Dermis microvascular lymphatic vessel endothelial cell (primary cell): Measurements from ENCODE around the gene TSPAN15. TPM values are rescaled to one million over a fixed set of nuclear protein-coding genes. Genes with fewer than 3 reads are reported as not detected.
"Not testable (repeated sequence)": the region's sequence is repeated elsewhere in the genome, so short reads cannot be mapped to it uniquely, and the experiment has no call there.

ENCODE experiments used
- DNase-seq, 2 donors: peaks; one replicate each; pipeline versions ENCODE4 v3.0.0 to v3.0.0-alpha.2; 2010; ENCODE audit warnings: low read depth in 2 of 2
- total RNA-seq: library from RNA; depleted of rRNA; stranded (reverse); fragments of >200 nt; gene quantifications from 2 replicates; pipeline ENCODE4 v1.2.1, GENCODE V29; 2014

Gene TSPAN15
- total RNA-seq, 1 donor from 2014 or later: 150 TPM

DNA sequence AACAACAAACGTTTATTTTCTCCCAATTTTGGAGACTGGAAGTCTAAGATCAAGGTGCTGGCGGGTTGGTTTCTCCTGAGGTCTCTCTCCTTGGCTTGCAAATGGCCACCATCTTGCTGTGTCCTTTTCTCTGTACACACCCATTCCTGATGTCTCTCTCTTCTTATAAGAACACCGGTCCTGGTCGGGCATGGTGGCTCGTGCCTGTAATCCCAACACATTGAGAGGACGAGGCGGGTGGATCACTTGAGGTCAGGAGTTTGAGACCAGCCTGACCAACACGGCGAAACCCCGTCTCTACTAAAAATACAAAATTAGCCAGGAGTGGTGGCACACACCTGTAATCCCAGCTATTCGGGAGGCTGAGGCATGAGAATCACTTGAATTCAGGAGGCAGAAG, 85.3 kb downstream of the TSPAN15 start:
- DNase-seq: not testable (repeated sequence)

DNA sequence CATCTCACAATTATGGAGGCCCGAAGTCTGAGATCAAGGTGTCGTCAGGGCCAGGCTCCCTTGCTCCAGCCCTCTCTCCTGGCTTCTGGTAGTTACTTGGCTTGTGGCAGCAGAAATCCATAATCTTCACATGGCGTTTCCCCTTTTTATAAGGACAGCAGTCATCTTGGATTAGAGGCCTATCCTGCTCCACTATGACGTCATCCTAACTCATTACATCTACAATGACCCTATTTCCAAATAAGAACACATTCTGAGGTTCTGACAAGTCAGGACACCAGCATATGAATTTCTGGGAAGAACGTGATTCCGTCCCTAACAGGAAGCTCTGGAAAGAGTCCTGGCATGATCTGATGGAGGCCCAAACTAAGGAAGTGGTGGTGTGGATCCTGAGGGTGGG, 86.2 kb downstream of the TSPAN15 start:
- no peak for DNase-seq

DNA sequence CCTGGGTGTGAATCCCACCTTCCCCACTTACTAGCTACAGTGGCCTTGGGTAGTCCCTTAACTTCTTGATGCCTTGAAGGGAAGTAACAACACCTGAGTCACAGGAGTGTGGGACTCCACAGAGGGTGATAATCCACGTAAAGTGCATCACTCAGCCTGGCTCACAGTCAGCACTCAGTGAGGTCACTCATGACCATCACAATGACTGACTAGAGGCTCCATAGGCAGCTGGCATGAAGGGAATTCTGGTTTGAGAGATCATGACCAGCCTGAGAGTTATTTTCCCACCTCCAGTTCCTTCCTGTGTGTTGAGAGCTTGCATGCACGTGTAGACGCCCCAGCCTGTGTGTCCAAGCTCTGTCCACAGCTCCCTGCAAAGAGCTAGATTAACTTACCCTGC, 87.2 kb downstream of the TSPAN15 start:
- DNase-seq: no peak

DNA sequence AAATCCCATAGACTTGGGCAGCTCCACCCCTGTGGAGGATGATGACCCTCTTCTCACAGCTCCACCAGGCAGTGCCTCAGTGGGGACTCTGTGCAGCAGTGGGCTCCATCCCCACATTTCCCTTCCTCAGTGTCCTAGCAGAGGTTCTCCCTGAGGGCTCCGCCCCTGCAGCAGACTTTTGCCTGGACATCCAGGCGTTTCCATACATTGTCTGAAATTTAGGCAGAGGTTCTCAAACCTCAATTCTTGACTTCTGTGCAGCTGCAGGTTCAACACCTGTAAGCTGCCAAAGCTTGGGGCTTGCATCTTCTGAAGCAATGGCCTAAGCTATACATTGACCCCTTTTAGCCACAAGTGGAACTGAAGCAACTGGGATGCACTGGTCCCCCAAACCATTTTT, 90.2 kb downstream of the TSPAN15 start:
- no peak for DNase-seq

DNA sequence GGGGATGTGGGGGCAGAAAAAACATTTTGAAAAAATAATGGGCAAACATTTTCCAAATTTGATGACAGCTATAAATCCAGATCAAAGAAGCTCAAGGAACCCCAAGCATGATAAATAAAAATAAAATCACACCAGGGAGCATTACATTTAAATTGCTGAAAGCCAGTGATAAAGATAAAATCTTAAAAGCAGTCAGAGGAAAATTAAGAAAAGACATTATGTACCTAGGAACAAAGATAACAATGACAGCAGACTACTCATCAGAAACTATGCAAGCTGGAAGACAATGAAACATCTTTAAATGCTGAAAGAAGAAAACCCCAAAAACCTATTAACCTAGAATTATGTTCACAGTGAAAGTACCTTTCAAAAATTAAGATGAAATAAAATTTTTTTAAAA, 98.7 kb downstream of the TSPAN15 start:
- DNase-seq: no peak

DNA sequence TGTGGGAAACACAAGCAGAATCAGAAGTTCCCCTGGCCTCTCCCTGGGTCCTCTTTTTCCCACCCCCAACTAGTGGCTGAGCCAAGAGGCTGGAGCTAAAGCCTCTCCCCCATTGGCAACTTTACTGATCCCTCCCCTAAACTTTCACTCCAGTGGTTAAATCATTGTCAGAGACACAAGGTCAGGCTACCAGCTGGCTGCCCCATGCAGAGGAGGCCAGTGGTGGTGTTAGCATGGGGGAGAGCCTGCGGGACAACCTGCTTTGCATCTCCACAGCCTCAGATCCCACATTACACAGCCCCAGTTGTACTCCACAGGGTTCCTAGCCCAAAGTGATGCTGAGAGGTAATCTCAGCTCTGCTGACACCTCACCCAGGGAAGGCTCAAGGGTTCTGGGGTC, 101.0 kb downstream of the TSPAN15 start:
- no peak for DNase-seq

DNA sequence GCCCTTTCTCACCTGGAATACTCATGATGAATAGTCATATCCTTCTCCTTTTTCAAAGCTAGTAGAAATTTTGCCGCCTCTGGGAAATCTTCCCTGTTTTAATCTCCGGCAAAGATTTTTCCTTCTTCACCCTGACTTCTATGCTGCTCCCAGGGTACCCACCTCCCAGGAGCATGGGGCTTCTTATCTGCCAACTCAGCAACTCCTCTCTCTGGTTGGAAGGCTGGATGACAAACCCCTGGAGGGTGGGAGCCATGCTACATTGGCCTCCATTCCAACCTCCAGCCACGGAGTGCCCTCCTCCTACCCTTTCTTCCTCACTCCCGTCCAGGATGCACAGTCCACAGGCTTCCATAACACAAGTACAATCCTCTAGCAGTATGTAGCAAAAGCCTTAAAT, 102.1 kb downstream of the TSPAN15 start:
- no peak for DNase-seq

DNA sequence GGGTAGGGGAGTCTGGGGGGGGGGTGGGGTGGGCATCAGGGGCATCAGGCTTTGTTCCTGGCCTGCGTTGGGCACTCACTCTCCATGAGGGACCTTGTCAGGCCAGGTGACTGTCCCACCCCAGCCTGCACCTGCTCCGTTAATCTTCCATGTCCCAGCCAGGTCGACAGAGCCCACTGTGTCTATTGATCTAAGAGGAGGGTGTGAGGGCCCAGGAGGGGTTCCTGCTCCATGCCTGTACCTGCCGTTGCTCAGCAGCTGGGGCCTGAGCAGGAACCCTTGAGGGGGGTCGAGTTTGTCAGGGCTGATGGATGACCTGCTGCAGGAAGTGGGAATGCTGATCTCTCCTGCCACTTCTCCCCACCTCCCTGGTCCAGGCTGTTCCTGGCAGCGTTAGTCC, 103.3 kb downstream of the TSPAN15 start:
- no peak for DNase-seq

Other genes starting within 250 kb of the TSPAN15 start
- gene HKDC1, start 231.1 kb upstream of the TSPAN15 start, total RNA-seq: 0.13 TPM in 1 of 2 replicates, not detected in the other
- 97.1 and 113 TPM in 2 replicates for gene HK1, start 173.0 kb upstream of the TSPAN15 start, total RNA-seq
- gene TACR2, start 34.5 kb upstream of the TSPAN15 start, total RNA-seq: under 0.01 and 0.63 TPM in 2 replicates
- gene NEUROG3, start 122.0 kb downstream of the TSPAN15 start, total RNA-seq: not detected in 2 replicates
- 0.25 and 0.39 TPM in 2 replicates for gene FAM241B, start 178.8 kb downstream of the TSPAN15 start, total RNA-seq